Sigmoid colon (tissue), 7 donors: Measurements from ENCODE around the gene WT1. TPM values are rescaled to one million over a fixed set of nuclear protein-coding genes. Genes with fewer than 3 reads are reported as not detected.

Experiments used
- DNase-seq: peaks from one replicate; pipeline ENCODE4 v3.0.0-alpha.2; 2019
- H3K27ac ChIP-seq, 4 donors: fragments of 200-600 bp; sonication (generic); one replicate each; pipeline ENCODE4 v1.5.1; 2016 to 2019; ENCODE audit warnings: mild to moderate bottlenecking in 1 of 4
- H3K27me3 ChIP-seq, 3 donors: fragments of 200-600 bp; sonication (generic); one replicate each; pipeline ENCODE4 v1.5.1; 2019; ENCODE audit warnings: mild to moderate bottlenecking in 1 of 3
- H3K36me3 ChIP-seq, 4 donors: fragments of 200-600 bp; sonication (generic); one replicate each; pipeline ENCODE4 v1.5.1; 2016 to 2019
- H3K4me1 ChIP-seq, 4 donors: fragments of 200-600 bp; sonication (generic); one replicate each; pipeline ENCODE4 v1.5.1; 2017 to 2019
- H3K4me3 ChIP-seq, 4 donors: fragments of 200-600 bp; sonication (generic); one replicate each; pipeline ENCODE4 v1.5.1; 2017 to 2019; ENCODE audit warnings: mild to moderate bottlenecking in 2 of 4, moderate library complexity in 1 of 4
- H3K9me3 ChIP-seq, 4 donors: fragments of 200-600 bp in 3 of 4; sonication (generic) in 3 of 4; one replicate each; pipeline versions ENCODE4 v1.5.1 to v1.6.1; 2013 to 2019
- CTCF ChIP-seq, 4 experiments: fragments of 450-650 bp in 3 of 4; fragments of 200-600 bp in 1 of 4; IDR thresholded peaks; one replicate each; pipeline ENCODE4 v1.5.1; 2016 to 2019; ENCODE audit warnings: antibody characterized with exemption in 4 of 4, mild to moderate bottlenecking in 3 of 4, moderate library complexity in 2 of 4
- EP300 ChIP-seq, 4 donors: sonication (generic); formaldehyde crosslinking; IDR thresholded peaks; one replicate each; pipeline ENCODE4 v1.6.1; 2017; ENCODE audit warnings: antibody characterized with exemption in 4 of 4
- POLR2A ChIP-seq, 2 donors: fragments of 450-650 bp; IDR thresholded peaks; one replicate each; pipeline ENCODE4 v1.6.1; 2016; ENCODE audit warnings: antibody characterized with exemption in 2 of 2, mild to moderate bottlenecking in 2 of 2, moderate library complexity in 2 of 2
- POLR2AphosphoS5 ChIP-seq, 4 donors: sonication (generic); formaldehyde crosslinking; IDR thresholded peaks; one replicate each; pipeline ENCODE4 v1.6.1; 2017; ENCODE audit warnings: antibody characterized with exemption in 4 of 4
- WGBS, 2 donors: extraction: QIAGEN DNeasy Blood & Tissue Kit; methylation state at CpG; one replicate each; pipeline ENCODE4 v1.1.7; 2013; 5-methylcytosine and 5-hydroxymethylcytosine counted together
- intact Hi-C: fragments of 100-400 bp; cut with DNase I; formaldehyde crosslinking; loops from one replicate; pipeline ENCODE4 v1.15.1; 2023
- polyA plus RNA-seq, 3 donors: library from polyadenylated mRNA; stranded (reverse); fragments of 200-250 nt; gene quantifications; one replicate each; pipeline ENCODE4 v1.2.3, GENCODE V29; 2013
- total RNA-seq, 4 donors: library from RNA; depleted of rRNA; stranded (reverse); fragments of >200 nt; gene quantifications; one replicate each; pipeline ENCODE4 v1.1.0, GENCODE V29; 2016
- donor health status: healthy with polysubstance abuse.
- donor health status: Bipolar disorder and iron deficiency.
- donor health status: healthy.

The WT1 gene
- total and polyA plus RNA-seq, 7 donors: 0.04 to 1.8 (median 1.3) TPM; not detected in 1

GRCh38 chr11:32428665-32429303 lies 6.6 kb downstream of the WT1 start:
- DNase-seq: no peak
- no peak overlapping the region for H3K4me3 ChIP-seq
- no peaks in the 10 kb centered on the region for H3K36me3 ChIP-seq
- no peaks in the 10 kb centered on the region for H3K9me3 ChIP-seq
- WGBS, 2 donors: 10 to 17% methylated on average over 31 of the region's 31 CpGs
- H3K27me3 ChIP-seq: peaks cover 44 to 96% (median 71%) of the 10 kb centered on the region in 3 donors
- H3K27ac ChIP-seq: no peak overlapping the region
- intact Hi-C loops: no loop called here
- H3K4me1 ChIP-seq: peaks cover 0 to 25% (median 20%) of the 10 kb centered on the region in 4 donors
- TF ChIP-seq CTCF (IDR thresholded peaks at IDR 0.05): no peak
- TF ChIP-seq POLR2A (IDR thresholded peaks at IDR 0.05): no peak
- TF ChIP-seq EP300 (IDR thresholded peaks at IDR 0.05): no peak
- TF ChIP-seq POLR2AphosphoS5 (IDR thresholded peaks at IDR 0.05): no peak

- DNase-seq: no peak
- Histone ChIP-seq H3K9me3 (no peaks in the 10 kb centered on the region), H3K4me1 (peaks cover 0 to 18% (median 14%) of the 10 kb centered on the region in 4 donors), H3K27ac (no peak overlapping the region), H3K4me3 (no peak overlapping the region), H3K36me3 (no peaks in the 10 kb centered on the region), H3K27me3 (peaks cover 38 to 95% (median 67%) of the 10 kb centered on the region in 3 donors)
- 10 to 13% methylated on average over 41 of the region's 41 CpGs for WGBS, 2 donors
- no peak for TF ChIP-seq CTCF (IDR thresholded peaks at IDR 0.05)
- no peak for TF ChIP-seq POLR2A (IDR thresholded peaks at IDR 0.05)
- TF ChIP-seq POLR2AphosphoS5 (IDR thresholded peaks at IDR 0.05): no peak
- TF ChIP-seq EP300 (IDR thresholded peaks at IDR 0.05): no peak
- intact Hi-C loops: no loop called here
These were observed 7.2 kb downstream of the WT1 start for GRCh38 chr11:32427935-32428664.

- Histone ChIP-seq H3K27me3 (peaks cover 36 to 89% (median 65%) of the 10 kb centered on the region in 3 donors), H3K4me3 (no peak overlapping the region), H3K4me1 (peaks cover 0 to 13% (median 10%) of the 10 kb centered on the region in 4 donors), H3K36me3 (no peaks in the 10 kb centered on the region), H3K27ac (no peak overlapping the region), H3K9me3 (no peaks in the 10 kb centered on the region)
- 11 to 12% methylated on average over 18 of the region's 18 CpGs for WGBS, 2 donors
- TF ChIP-seq CTCF (IDR thresholded peaks at IDR 0.05) (no peak), EP300 (IDR thresholded peaks at IDR 0.05) (no peak), POLR2AphosphoS5 (IDR thresholded peaks at IDR 0.05) (no peak), POLR2A (IDR thresholded peaks at IDR 0.05) (no peak)
- intact Hi-C loops: no loop called here
- DNase-seq: no peak
These were observed 7.8 kb downstream of the WT1 start for GRCh38 chr11:32427616-32427934.

DNA sequence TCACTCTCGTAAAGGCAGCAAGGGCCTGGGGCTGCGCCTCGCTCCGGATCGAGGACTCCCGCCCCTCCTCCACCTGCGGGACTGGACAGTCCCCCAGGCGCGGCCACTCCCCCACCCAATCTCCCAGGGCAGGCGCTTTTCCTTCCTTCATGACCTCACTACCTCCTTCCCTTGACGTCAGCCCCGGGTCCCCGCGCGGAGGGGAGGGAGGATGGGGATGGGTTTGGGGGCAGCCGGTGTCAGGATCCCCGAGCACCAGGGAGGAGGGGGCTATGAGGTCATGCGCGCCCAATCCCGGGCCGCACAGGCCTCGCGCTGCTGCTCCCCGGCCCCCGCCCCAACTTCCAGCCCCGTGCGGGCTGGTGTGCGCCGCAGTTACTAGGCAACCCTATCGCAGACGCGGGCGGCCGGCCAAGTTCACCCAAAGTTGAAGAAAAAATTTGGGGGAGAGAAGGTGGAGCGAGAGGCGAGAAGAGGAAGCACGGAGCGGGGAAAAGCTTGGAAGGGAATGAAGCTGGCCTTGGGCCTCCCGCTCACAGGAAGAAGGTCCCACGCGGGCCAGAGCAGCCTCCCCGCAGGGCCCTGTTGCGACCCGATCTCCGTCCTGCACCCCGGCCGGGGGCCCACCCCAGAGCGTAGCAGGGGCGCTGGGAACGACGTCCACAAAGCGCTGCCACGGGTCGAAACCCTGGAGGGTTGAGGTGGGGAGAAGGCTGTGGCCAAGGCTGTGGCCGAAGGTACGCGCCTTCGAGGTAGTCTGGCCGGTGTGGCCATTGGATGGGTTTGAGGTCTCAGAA lies 8.3 kb downstream of the WT1 start:
- intact Hi-C loops: no loop called here
- H3K4me1 ChIP-seq: peaks cover 0 to 12% (median 10%) of the 10 kb centered on the region in 4 donors
- no peak for DNase-seq
- H3K27me3 ChIP-seq: peaks cover 35 to 84% (median 59%) of the 10 kb centered on the region in 3 donors
- WGBS, 2 donors: 5 to 7% methylated on average over 59 of the region's 59 CpGs
- TF ChIP-seq POLR2A (IDR thresholded peaks at IDR 0.05) (no peak), POLR2AphosphoS5 (IDR thresholded peaks at IDR 0.05) (no peak), EP300 (IDR thresholded peaks at IDR 0.05) (no peak), CTCF (IDR thresholded peaks at IDR 0.05) (no peak)
- H3K27ac ChIP-seq: no peak overlapping the region
- H3K36me3 ChIP-seq: no peaks in the 10 kb centered on the region
- no peaks in the 10 kb centered on the region for H3K9me3 ChIP-seq
- peak overlapping the region in 1 of 4 donors; percentile 2 for H3K4me3 ChIP-seq
